ENCODE data around the gene RCN2.

GRCh38 chr15:76994971-76995945, 63.7 kb downstream of the RCN2 start, which contains the start of gene PSTPIP1:
- TF ChIP-seq CTCF (IDR thresholded peaks at IDR 0.05) (no peak), EZH2phosphoT487 (IDR thresholded peaks at IDR 0.05) (no peak)

Measured in neural progenitor cell (in vitro differentiated cells).